Transverse colon (tissue), 4 donors: ENCODE data around the gene SEPTIN5. TPM values are rescaled to one million over a fixed set of nuclear protein-coding genes. Genes with fewer than 3 reads are reported as not detected.

Experiments
- DNase-seq: peaks from one replicate; pipeline ENCODE4 v3.0.0-alpha.2; 2019
- H3K27ac ChIP-seq, 4 donors: fragments of 200-600 bp; sonication (generic); 2 replicates each; pipeline ENCODE4 v1.5.1; 2016 to 2018; ENCODE audit warnings: inconsistent platforms in 4 of 4
- H3K27me3 ChIP-seq: fragments of 200-600 bp; sonication (generic); 2 replicates; pipeline ENCODE4 v1.5.1; 2017; ENCODE audit warnings: inconsistent platforms
- H3K36me3 ChIP-seq, 4 donors: fragments of 200-600 bp; sonication (generic); 2 replicates each; pipeline ENCODE4 v1.5.1; 2017 to 2019; ENCODE audit warnings: inconsistent platforms in 4 of 4
- H3K4me1 ChIP-seq, 4 donors: fragments of 200-600 bp; sonication (generic); 2 replicates each; pipeline ENCODE4 v1.5.1; 2017 to 2020; ENCODE audit warnings: inconsistent platforms in 4 of 4
- H3K4me3 ChIP-seq, 4 donors: fragments of 200-600 bp; sonication (generic); 1 replicate in 1 of 4; 2 replicates in 3 of 4; pipeline versions ENCODE4 v1.5.1 to v1.6.1; 2017 to 2019; ENCODE audit warnings: inconsistent platforms in 4 of 4
- H3K9me3 ChIP-seq, 2 donors: fragments of 200-600 bp; sonication (generic); 2 replicates each; pipeline ENCODE4 v1.5.1; 2017 to 2019; ENCODE audit warnings: inconsistent platforms in 2 of 2
- EP300 ChIP-seq: sonication (generic); formaldehyde crosslinking; IDR thresholded peaks from one replicate; pipeline ENCODE4 v1.6.1; 2017; ENCODE audit warnings: antibody characterized with exemption, low read depth
- POLR2A ChIP-seq: fragments of 450-650 bp; IDR thresholded peaks from one replicate; pipeline ENCODE4 v1.6.1; 2016; ENCODE audit warnings: antibody characterized with exemption, mild to moderate bottlenecking, moderate library complexity
- POLR2AphosphoS5 ChIP-seq, 3 donors: sonication (generic); formaldehyde crosslinking; IDR thresholded peaks; one replicate each; pipeline ENCODE4 v1.6.1; 2016; ENCODE audit warnings: antibody characterized with exemption in 3 of 3
- WGBS, 2 donors: methylation state at CpG; one replicate each; pipeline ENCODE4 v1.1.5; 2018; ENCODE audit warnings: low coverage in 1 of 2; 5-methylcytosine and 5-hydroxymethylcytosine counted together
- in situ Hi-C, 4 donors: fragments of 200-750 bp; cut with MboI; loops; one replicate each; pipeline versions ENCODE4 v1.15.0 to v1.15.1; 2017; ENCODE audit warnings: low sequenced_read_pairs in 3 of 4, low pct_ligation_motif_present in 1 of 4, low pct_unique_long_range_greater_than_20kb in 1 of 4
- intact Hi-C: fragments of 100-400 bp; cut with DNase I; formaldehyde crosslinking; loops from one replicate; pipeline ENCODE4 v1.15.1; 2023; ENCODE audit warnings: low total_unique reads
- total RNA-seq, 4 donors: library from RNA; depleted of rRNA; stranded (reverse); fragments of >200 nt; gene quantifications; one replicate each; pipeline ENCODE4 v1.1.0, GENCODE V29; 2016
- TF ChIP-seq, protein P1 (sequence below), 5 experiments: fragments of 200-600 bp in 3 of 5; fragments of 450-650 bp in 2 of 5; sonication (generic) in 3 of 5; IDR thresholded peaks; 1 replicate in 2 of 5; 2 replicates in 3 of 5; pipeline ENCODE4 v1.5.1; 2016 to 2017; ENCODE audit warnings: antibody characterized with exemption in 5 of 5, inconsistent platforms in 3 of 5, mild to moderate bottlenecking in 2 of 5, moderate library complexity in 1 of 5

The SEPTIN5 gene
- total RNA-seq, 4 donors from 2014 or later: 2.5 to 709 (median 5.4) TPM

DNA sequence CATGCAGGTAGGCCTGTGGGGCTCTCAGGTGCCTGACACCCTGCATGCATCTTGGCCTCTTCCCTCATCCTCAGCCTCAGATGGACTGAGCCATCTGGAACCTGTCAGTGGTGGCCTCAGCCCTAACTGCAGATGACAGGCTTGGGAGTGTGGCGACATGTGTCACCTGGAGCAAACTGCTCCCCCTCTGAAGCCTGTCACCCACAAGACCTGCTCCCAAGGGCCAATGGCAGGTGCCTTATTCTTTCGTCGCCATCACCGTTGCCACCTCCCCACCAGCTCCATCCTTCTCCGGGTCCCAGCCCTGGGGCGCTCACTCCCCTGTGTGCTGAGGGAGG lies 3.6 kb upstream of the SEPTIN5 start:
- no peak for DNase-seq
- Histone ChIP-seq H3K27me3 (peaks cover 27% of the 10 kb centered on the region), H3K36me3 (no peaks in the 10 kb centered on the region), H3K4me1 (peaks cover 5 to 13% (median 9%) of the 10 kb centered on the region in 4 donors), H3K27ac (no peak overlapping the region), H3K4me3 (no peak overlapping the region), H3K9me3 (no peaks in the 10 kb centered on the region)
- WGBS, 2 donors: 70 to 94% methylated on average over 2 to 6 of the region's 6 CpGs
- TF ChIP-seq EP300 (no peak), POLR2A (no peak), POLR2AphosphoS5 (IDR thresholded peaks at IDR 0.05) (no peak)
- TF ChIP-seq, protein P1, sequence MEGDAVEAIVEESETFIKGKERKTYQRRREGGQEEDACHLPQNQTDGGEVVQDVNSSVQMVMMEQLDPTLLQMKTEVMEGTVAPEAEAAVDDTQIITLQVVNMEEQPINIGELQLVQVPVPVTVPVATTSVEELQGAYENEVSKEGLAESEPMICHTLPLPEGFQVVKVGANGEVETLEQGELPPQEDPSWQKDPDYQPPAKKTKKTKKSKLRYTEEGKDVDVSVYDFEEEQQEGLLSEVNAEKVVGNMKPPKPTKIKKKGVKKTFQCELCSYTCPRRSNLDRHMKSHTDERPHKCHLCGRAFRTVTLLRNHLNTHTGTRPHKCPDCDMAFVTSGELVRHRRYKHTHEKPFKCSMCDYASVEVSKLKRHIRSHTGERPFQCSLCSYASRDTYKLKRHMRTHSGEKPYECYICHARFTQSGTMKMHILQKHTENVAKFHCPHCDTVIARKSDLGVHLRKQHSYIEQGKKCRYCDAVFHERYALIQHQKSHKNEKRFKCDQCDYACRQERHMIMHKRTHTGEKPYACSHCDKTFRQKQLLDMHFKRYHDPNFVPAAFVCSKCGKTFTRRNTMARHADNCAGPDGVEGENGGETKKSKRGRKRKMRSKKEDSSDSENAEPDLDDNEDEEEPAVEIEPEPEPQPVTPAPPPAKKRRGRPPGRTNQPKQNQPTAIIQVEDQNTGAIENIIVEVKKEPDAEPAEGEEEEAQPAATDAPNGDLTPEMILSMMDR (IDR thresholded peaks at IDR 0.05): no peak
- in situ Hi-C loops (no loop called here), intact Hi-C loops (no loop called here)

DNA sequence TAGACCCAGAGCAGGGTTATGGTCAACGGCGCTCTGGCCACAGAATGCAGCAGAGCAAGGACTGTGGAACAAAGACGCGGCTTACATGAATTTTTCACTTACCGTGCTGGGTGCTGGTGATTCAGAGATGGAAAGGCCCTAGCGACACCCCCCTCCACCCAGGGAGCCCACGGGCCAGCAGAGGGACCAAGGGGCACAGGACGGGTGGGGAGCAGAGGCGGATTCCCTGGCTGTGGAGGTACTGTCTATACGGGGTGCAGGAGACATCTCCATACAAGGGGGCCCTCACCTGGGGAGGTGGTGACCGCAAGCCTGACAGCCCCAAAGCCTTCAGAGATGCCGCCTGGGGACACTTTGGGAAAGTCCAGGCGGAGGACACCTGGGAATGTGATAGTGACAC lies 1.1 kb upstream of the SEPTIN5 start:
- Histone ChIP-seq H3K36me3 (no peaks in the 10 kb centered on the region), H3K27ac (no peak overlapping the region), H3K27me3 (peaks cover 45% of the 10 kb centered on the region), H3K4me1 (peaks cover 6 to 24% (median 14%) of the 10 kb centered on the region in 4 donors), H3K4me3 (no peak overlapping the region), H3K9me3 (no peaks in the 10 kb centered on the region)
- TF ChIP-seq POLR2A (no peak), POLR2AphosphoS5 (IDR thresholded peaks at IDR 0.05) (no peak), EP300 (no peak)
- TF ChIP-seq, protein P1 (IDR thresholded peaks at IDR 0.05): no peak
- whole genome bisulfite sequencing, 2 donors: 60 to 87% methylated on average over 2 to 11 of the region's 13 CpGs
- intact Hi-C loops: no loop called here
- in situ Hi-C loops: no loop called here
- no peak for DNase-seq

- H3K4me1 ChIP-seq: peaks cover 6 to 29% (median 19%) of the 10 kb centered on the region in 4 donors
- in situ Hi-C loops: no loop called here
- no peak for DNase-seq
- H3K27me3 ChIP-seq: peaks cover 50% of the 10 kb centered on the region
- TF ChIP-seq, protein P1 (IDR thresholded peaks at IDR 0.05): no peak
- TF ChIP-seq EP300: no peak
- intact Hi-C loops: no loop called here
- no peaks in the 10 kb centered on the region for H3K36me3 ChIP-seq
- no peak overlapping the region for H3K27ac ChIP-seq
- peak overlapping the region; percentile 22 to 54 (median 34) for H3K4me3 ChIP-seq
- no peaks in the 10 kb centered on the region for H3K9me3 ChIP-seq
- WGBS, 2 donors: 32% methylated on average over 23 of the region's 38 CpGs; no CpG with 5 or more reads in 1 of the 2 donors
Measured at GRCh38 chr22:19713650-19714311, 522 bp upstream of the SEPTIN5 start.

DNA sequence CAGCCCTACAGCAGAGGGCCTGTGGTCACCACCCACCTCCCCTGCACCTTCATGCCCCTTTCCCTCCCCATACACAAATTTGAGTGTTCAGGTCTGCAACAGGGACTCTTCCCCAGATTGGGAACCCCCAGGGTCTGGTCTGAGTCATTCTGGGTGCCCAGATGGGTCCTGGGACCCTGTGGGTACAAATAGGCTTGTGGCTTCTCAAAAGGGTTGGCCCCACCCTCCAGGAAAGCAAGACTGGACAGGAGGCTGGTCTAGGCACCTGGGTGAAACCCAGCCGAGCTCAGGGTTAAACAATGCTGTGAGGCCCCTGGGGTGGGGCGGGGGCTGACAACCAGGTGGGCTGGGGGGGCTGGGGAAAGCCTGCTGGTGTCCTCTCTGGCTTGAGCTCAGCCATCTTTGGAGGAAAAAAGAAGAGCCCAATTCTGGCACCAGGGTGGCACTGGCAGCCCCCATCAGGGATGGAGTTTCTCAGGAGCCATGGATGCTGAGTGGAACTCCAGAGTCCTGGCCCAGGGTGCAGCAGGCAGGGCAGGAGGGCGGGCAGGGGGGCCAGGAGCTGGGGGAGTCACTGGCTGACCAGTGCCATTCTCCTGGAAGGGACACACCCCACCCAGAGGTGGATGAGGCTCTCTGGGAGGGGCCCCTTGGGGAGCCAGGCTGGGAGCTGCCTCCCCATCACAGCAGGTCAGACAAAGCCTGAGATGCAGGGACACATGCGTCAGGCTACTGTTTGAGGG lies 1.1 kb downstream of the SEPTIN5 start:
- 73% methylated on average over 4 of the region's 4 CpGs; no CpG with 5 or more reads in 1 of the 2 donors for WGBS, 2 donors

More for the DNA sequence above, 1.1 kb downstream of the SEPTIN5 start:
- TF ChIP-seq POLR2AphosphoS5 (IDR thresholded peaks at IDR 0.05) (no peak), EP300 (no peak), POLR2A (no peak)
- TF ChIP-seq, protein P1 (IDR thresholded peaks at IDR 0.05): no peak
- H3K9me3 ChIP-seq: no peaks in the 10 kb centered on the region
- intact Hi-C loops: no loop called here
- H3K36me3 ChIP-seq: no peaks in the 10 kb centered on the region
- H3K27me3 ChIP-seq: peaks cover 66% of the 10 kb centered on the region
- DNase-seq: no peak
- H3K27ac ChIP-seq: no peak overlapping the region
- H3K4me3 ChIP-seq: peak overlapping the region in 2 of 4 donors; percentile 54 to 66
- peaks cover 6 to 34% (median 23%) of the 10 kb centered on the region in 4 donors for H3K4me1 ChIP-seq
- in situ Hi-C loops: no loop called here
